Choroid plexus epithelial cell (primary cell): ENCODE results near the gene LETM1.

Experiments
- DNase-seq: peaks from one replicate; pipeline ENCODE4 v3.0.0-alpha.2; 2010; ENCODE audit warnings: low read depth
- H3K4me3 ChIP-seq: 2 replicates; pipeline ENCODE4 v1.5.1; 2011; ENCODE audit warnings: low read depth, mild to moderate bottlenecking, control low read depth, low read length, moderate library complexity
- TF ChIP-seq, protein P1 (sequence below): conservative IDR thresholded peaks from 2 replicates; pipeline ENCODE4 v1.5.1; 2011; ENCODE audit warnings: low read depth, mild to moderate bottlenecking, control low read depth, inconsistent platforms, low read length, moderate library complexity

LETM1 gene

GRCh38 chr4:1784789-1785591 lies 71.0 kb downstream of the LETM1 start:
- no peak overlapping the region for H3K4me3 ChIP-seq
- TF ChIP-seq, protein P1, sequence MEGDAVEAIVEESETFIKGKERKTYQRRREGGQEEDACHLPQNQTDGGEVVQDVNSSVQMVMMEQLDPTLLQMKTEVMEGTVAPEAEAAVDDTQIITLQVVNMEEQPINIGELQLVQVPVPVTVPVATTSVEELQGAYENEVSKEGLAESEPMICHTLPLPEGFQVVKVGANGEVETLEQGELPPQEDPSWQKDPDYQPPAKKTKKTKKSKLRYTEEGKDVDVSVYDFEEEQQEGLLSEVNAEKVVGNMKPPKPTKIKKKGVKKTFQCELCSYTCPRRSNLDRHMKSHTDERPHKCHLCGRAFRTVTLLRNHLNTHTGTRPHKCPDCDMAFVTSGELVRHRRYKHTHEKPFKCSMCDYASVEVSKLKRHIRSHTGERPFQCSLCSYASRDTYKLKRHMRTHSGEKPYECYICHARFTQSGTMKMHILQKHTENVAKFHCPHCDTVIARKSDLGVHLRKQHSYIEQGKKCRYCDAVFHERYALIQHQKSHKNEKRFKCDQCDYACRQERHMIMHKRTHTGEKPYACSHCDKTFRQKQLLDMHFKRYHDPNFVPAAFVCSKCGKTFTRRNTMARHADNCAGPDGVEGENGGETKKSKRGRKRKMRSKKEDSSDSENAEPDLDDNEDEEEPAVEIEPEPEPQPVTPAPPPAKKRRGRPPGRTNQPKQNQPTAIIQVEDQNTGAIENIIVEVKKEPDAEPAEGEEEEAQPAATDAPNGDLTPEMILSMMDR: no peak
- no peak for DNase-seq

DNA sequence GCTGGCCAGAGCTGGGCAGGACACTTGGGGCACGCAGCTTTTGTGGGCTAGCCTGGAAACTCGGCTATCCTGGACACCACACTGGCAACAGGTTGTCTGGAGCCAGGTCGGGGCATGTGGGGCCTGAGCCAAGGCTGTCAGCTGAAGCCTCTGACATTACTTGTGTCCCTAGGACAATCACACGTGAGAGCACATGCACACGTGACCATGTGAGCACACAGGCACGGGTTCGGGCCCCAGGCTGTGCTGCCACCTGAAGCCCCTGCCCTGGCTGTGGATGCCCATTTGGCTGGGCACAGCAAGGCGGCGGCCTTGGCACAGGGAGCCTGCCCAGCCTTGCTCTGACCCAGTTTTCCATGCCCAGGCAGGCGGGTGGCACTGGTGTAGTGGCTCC lies 71.6 kb downstream of the LETM1 start:
- H3K4me3 ChIP-seq: no peak overlapping the region
- TF ChIP-seq, protein P1: no peak
- DNase-seq: no peak

DNA sequence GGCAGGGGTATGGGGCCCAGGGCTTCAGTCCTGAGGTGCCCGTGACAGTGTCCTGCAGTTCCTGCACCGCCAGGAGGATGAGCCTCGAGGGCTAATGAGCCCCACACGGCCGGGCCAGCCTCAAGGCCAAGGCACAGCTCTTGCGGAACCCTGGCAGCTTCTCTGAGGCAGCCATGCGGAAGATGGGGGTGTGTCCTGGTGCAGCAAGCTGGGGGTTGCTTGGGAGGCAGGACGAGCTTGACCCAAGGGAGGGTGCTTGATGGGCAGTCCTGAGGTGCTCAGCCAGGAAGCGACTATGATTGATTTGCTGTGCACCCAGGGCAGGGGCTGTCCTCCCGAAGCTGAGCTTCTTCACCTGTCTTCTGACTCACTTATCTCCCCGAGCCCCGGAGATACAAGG lies 72.0 kb downstream of the LETM1 start:
- no peak overlapping the region for H3K4me3 ChIP-seq
- DNase-seq: no peak
- TF ChIP-seq, protein P1: no peak

- TF ChIP-seq, protein P1: no peak
- DNase-seq: no peak
- no peak overlapping the region for H3K4me3 ChIP-seq
Observed at GRCh38 chr4:1783015-1783414, 72.9 kb downstream of the LETM1 start.

- no peak for DNase-seq
- no peak overlapping the region for H3K4me3 ChIP-seq
- TF ChIP-seq, protein P1: no peak
Observed at GRCh38 chr4:1780435-1780834, 75.5 kb downstream of the LETM1 start.

GRCh38 chr4:1779588-1780382 lies 76.2 kb downstream of the LETM1 start:
- no peak for DNase-seq
- no peak overlapping the region for H3K4me3 ChIP-seq
- TF ChIP-seq, protein P1: no peak
